Ovary (tissue), 3 donors: ENCODE results near the gene FERMT2.

Source experiments
- POLR2A ChIP-seq: fragments of 450-650 bp; IDR thresholded peaks from one replicate; pipeline ENCODE4 v1.6.1; 2017; ENCODE audit warnings: antibody characterized with exemption, mild to moderate bottlenecking, moderate library complexity
- TF ChIP-seq, protein P1 (sequence below), 3 donors: fragments of 450-650 bp in 2 of 3; fragments of 200-600 bp in 1 of 3; IDR thresholded peaks; one replicate each; pipeline versions ENCODE4 v1.5.1 to v1.8.0; 2016 to 2022; ENCODE audit warnings: antibody characterized with exemption in 3 of 3, mild to moderate bottlenecking in 1 of 3
- donor health status: DM: no; HTN: no; CAD: no.

DNA sequence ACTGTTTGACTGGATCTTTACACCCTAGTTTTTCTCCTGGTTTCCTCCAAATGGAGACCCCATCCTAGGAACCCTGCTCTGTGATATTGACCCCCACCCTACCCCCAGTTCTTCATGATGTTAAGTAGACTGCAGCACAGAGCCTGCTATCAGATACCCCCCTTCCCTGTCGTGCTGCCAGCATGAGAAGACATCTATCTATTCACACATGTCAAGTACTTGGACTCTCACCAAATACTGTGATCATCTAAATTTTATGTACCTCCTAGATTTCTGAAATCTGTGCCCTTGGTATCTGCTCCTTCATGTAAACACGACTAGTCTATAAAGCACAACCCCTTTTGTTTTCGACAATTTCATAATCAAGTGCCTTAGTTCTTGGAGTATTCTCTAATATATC, 38.9 kb downstream of the FERMT2 start:
- TF ChIP-seq, protein P1, sequence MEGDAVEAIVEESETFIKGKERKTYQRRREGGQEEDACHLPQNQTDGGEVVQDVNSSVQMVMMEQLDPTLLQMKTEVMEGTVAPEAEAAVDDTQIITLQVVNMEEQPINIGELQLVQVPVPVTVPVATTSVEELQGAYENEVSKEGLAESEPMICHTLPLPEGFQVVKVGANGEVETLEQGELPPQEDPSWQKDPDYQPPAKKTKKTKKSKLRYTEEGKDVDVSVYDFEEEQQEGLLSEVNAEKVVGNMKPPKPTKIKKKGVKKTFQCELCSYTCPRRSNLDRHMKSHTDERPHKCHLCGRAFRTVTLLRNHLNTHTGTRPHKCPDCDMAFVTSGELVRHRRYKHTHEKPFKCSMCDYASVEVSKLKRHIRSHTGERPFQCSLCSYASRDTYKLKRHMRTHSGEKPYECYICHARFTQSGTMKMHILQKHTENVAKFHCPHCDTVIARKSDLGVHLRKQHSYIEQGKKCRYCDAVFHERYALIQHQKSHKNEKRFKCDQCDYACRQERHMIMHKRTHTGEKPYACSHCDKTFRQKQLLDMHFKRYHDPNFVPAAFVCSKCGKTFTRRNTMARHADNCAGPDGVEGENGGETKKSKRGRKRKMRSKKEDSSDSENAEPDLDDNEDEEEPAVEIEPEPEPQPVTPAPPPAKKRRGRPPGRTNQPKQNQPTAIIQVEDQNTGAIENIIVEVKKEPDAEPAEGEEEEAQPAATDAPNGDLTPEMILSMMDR (IDR thresholded peaks at IDR 0.05): no peak
- no peak for TF ChIP-seq POLR2A
